ENCODE results near the gene NANP. TPM values are rescaled to one million over a fixed set of nuclear protein-coding genes. Genes with fewer than 3 reads are reported as not detected.

Gene NANP
- total and polyA plus RNA-seq, 4 donors = 1.5 to 5.0 (median 3.2) TPM

- no peak for DNase-seq (ENCODE audit: low spot score)
- H3K9me3 ChIP-seq (ENCODE audit: control insufficient read depth in 4 of 4, low read length in 3 of 4) = no peaks in the 10 kb centered on the region
- H3K9ac ChIP-seq (ENCODE audit: low read depth in 1 of 2, low read length in 2 of 2) = no peak overlapping the region
- no peak for TF ChIP-seq MAX (IDR thresholded peaks at IDR 0.05)
- no peak for TF ChIP-seq ATF3 (IDR thresholded peaks at IDR 0.05)
- no peak for TF ChIP-seq EGR1 (IDR thresholded peaks at IDR 0.05; ENCODE audit: low read depth in 2 of 2)
- no peak for TF ChIP-seq CTCF (IDR thresholded peaks at IDR 0.05; ENCODE audit: low read depth, low read length, missing input control)
- no peak for TF ChIP-seq YY1 (IDR thresholded peaks at IDR 0.05)
- TF ChIP-seq RAD21 (IDR thresholded peaks at IDR 0.05) = no peak
- no peak for TF ChIP-seq RXRA (IDR thresholded peaks at IDR 0.05)
- no peak for TF ChIP-seq REST (IDR thresholded peaks at IDR 0.05)
- no peak for TF ChIP-seq GABPA (IDR thresholded peaks at IDR 0.05 in 1 of 2, conservative IDR thresholded peaks at IDR 0.05 in 1 of 2)
- no peak for TF ChIP-seq HNF4G (IDR thresholded peaks at IDR 0.05)
- no peak for TF ChIP-seq TAF1 (conservative IDR thresholded peaks at IDR 0.05)
- TF ChIP-seq FOXA2 (IDR thresholded peaks at IDR 0.05) = no peak
- TF ChIP-seq HNF4A (conservative IDR thresholded peaks at IDR 0.05) = no peak
- TF ChIP-seq JUND (IDR thresholded peaks at IDR 0.05) = no peak
- TF ChIP-seq ZBTB33 (IDR thresholded peaks at IDR 0.05) = no peak
- no peak for TF ChIP-seq FOXA1 (IDR thresholded peaks at IDR 0.05)
- H3K4me1 ChIP-seq (ENCODE audit: control insufficient read depth in 4 of 4, insufficient read depth in 4 of 4, low read length in 3 of 4) = no peaks in the 10 kb centered on the region
- WGBS = 94% methylated on average over 4 of the region's 4 CpGs
- H3K27me3 ChIP-seq (ENCODE audit: control insufficient read depth in 4 of 4, insufficient read depth in 4 of 4, low read length in 3 of 4) = no peaks in the 10 kb centered on the region
- peaks cover 1 to 7% (median 3%) of the 10 kb centered on the region in 4 donors for H3K36me3 ChIP-seq (ENCODE audit: control insufficient read depth in 4 of 4, insufficient read depth in 3 of 4, low read depth in 1 of 4, low read length in 3 of 4)
- H3K4me3 ChIP-seq (ENCODE audit: low read depth in 1 of 3, low read length in 3 of 3) = no peak overlapping the region
- no peak overlapping the region for H3K27ac ChIP-seq (ENCODE audit: low read depth in 1 of 2, low read length in 2 of 2)
These were observed 44.6 kb upstream of the NANP start for GRCh38 chr20:25668446-25668845.

- Histone ChIP-seq H3K9ac (ENCODE audit: low read depth in 1 of 2, low read length in 2 of 2) (no peak overlapping the region), H3K4me1 (ENCODE audit: control insufficient read depth in 4 of 4, insufficient read depth in 4 of 4, low read length in 3 of 4) (no peaks in the 10 kb centered on the region), H3K27ac (ENCODE audit: low read depth in 1 of 2, low read length in 2 of 2) (no peak overlapping the region), H3K36me3 (ENCODE audit: control insufficient read depth in 4 of 4, insufficient read depth in 3 of 4, low read depth in 1 of 4, low read length in 3 of 4) (peaks cover 0 to 2% (median 0%) of the 10 kb centered on the region in 4 donors), H3K4me3 (ENCODE audit: low read depth in 1 of 3, low read length in 3 of 3) (no peak overlapping the region), H3K9me3 (ENCODE audit: control insufficient read depth in 4 of 4, low read length in 3 of 4) (no peaks in the 10 kb centered on the region), H3K27me3 (ENCODE audit: control insufficient read depth in 4 of 4, insufficient read depth in 4 of 4, low read length in 3 of 4) (no peaks in the 10 kb centered on the region)
- no peak for DNase-seq (ENCODE audit: low spot score)
- TF ChIP-seq GABPA (IDR thresholded peaks at IDR 0.05 in 1 of 2, conservative IDR thresholded peaks at IDR 0.05 in 1 of 2) (no peak), TAF1 (conservative IDR thresholded peaks at IDR 0.05) (no peak), HNF4A (conservative IDR thresholded peaks at IDR 0.05) (no peak)
These were observed 36.2 kb upstream of the NANP start for GRCh38 chr20:25659999-25660398.
